Measurements from ENCODE around the gene SLC29A2.

SLC29A2 gene

GRCh38 chr11:66365711-66366619 lies 5.6 kb downstream of the SLC29A2 start:
- TF ChIP-seq CTCF (IDR thresholded peaks at IDR 0.05), result no peak
- no peaks in the 10 kb centered on the region for H3K36me3 ChIP-seq
- H3K27me3 ChIP-seq, result peaks cover 28% of the 10 kb centered on the region
- H3K27ac ChIP-seq, result no peak overlapping the region
- no peak overlapping the region for H3K4me3 ChIP-seq (ENCODE audit: low read depth in 1 of 2, low read length in 1 of 2)
- no peaks in the 10 kb centered on the region for H3K9me3 ChIP-seq
- H3K4me1 ChIP-seq (ENCODE audit: control insufficient read depth in 1 of 2, insufficient read depth in 1 of 2, low read depth in 1 of 2, low read length in 1 of 2), result peaks cover 1 to 2% of the 10 kb centered on the region in 2 experiments

- Histone ChIP-seq H3K36me3 (no peaks in the 10 kb centered on the region), H3K4me3 (ENCODE audit: low read depth in 1 of 2, low read length in 1 of 2) (no peak overlapping the region), H3K9me3 (no peaks in the 10 kb centered on the region), H3K27ac (no peak overlapping the region), H3K27me3 (peaks cover 20% of the 10 kb centered on the region), H3K4me1 (ENCODE audit: control insufficient read depth in 1 of 2, insufficient read depth in 1 of 2, low read depth in 1 of 2, low read length in 1 of 2) (no peaks in the 10 kb centered on the region)
- no peak for TF ChIP-seq CTCF (IDR thresholded peaks at IDR 0.05)
These were observed 6.4 kb downstream of the SLC29A2 start for GRCh38 chr11:66365166-66365565.

- no peak overlapping the region for H3K4me3 ChIP-seq (ENCODE audit: low read depth in 1 of 2, low read length in 1 of 2)
- H3K9me3 ChIP-seq, result no peaks in the 10 kb centered on the region
- no peak overlapping the region for H3K27ac ChIP-seq
- H3K27me3 ChIP-seq, result peaks cover 8% of the 10 kb centered on the region
- no peaks in the 10 kb centered on the region for H3K4me1 ChIP-seq (ENCODE audit: control insufficient read depth in 1 of 2, insufficient read depth in 1 of 2, low read depth in 1 of 2, low read length in 1 of 2)
- TF ChIP-seq CTCF (IDR thresholded peaks at IDR 0.05), result peak; percentile 81
- no peaks in the 10 kb centered on the region for H3K36me3 ChIP-seq
These were observed 7.6 kb downstream of the SLC29A2 start for GRCh38 chr11:66363805-66364535.

GRCh38 chr11:66363187-66363601 lies 8.4 kb downstream of the SLC29A2 start:
- TF ChIP-seq CTCF (IDR thresholded peaks at IDR 0.05), result no peak
- H3K4me3 ChIP-seq (ENCODE audit: low read depth in 1 of 2, low read length in 1 of 2), result no peak overlapping the region
- H3K27me3 ChIP-seq, result no peaks in the 10 kb centered on the region
- H3K27ac ChIP-seq, result no peak overlapping the region
- H3K4me1 ChIP-seq (ENCODE audit: control insufficient read depth in 1 of 2, insufficient read depth in 1 of 2, low read depth in 1 of 2, low read length in 1 of 2), result no peaks in the 10 kb centered on the region
- no peaks in the 10 kb centered on the region for H3K9me3 ChIP-seq
- H3K36me3 ChIP-seq, result no peaks in the 10 kb centered on the region

GRCh38 chr11:66362481-66363147 lies 8.9 kb downstream of the SLC29A2 start:
- Histone ChIP-seq H3K4me1 (ENCODE audit: control insufficient read depth in 1 of 2, insufficient read depth in 1 of 2, low read depth in 1 of 2, low read length in 1 of 2) (no peaks in the 10 kb centered on the region), H3K27me3 (no peaks in the 10 kb centered on the region), H3K4me3 (ENCODE audit: low read depth in 1 of 2, low read length in 1 of 2) (no peak overlapping the region), H3K36me3 (no peaks in the 10 kb centered on the region), H3K27ac (no peak overlapping the region), H3K9me3 (no peaks in the 10 kb centered on the region)
- no peak for TF ChIP-seq CTCF (IDR thresholded peaks at IDR 0.05)
